Measurements from ENCODE around the gene CDH12. TPM values are rescaled to one million over a fixed set of nuclear protein-coding genes. Genes with fewer than 3 reads are reported as not detected.
"Not testable (repeated sequence)": the region's sequence is repeated elsewhere in the genome, so short reads cannot be mapped to it uniquely, and the experiment has no call there.

CDH12 gene
- polyA plus RNA-seq, 4 donors: 2.6 TPM; not detected in 3

GRCh38 chr5:22156953-22157352 lies 696.2 kb downstream of the CDH12 start:
- not testable (repeated sequence) for H3K27me3 ChIP-seq (ENCODE audit: control insufficient read depth in 3 of 3, insufficient read depth in 3 of 3, low read length in 3 of 3); DNase-seq; H3K27ac ChIP-seq (ENCODE audit: low read depth in 1 of 3, low read length in 2 of 3); H3K4me1 ChIP-seq (ENCODE audit: control insufficient read depth in 3 of 3, insufficient read depth in 2 of 3, low read depth in 1 of 3, low read length in 2 of 3); FAIRE-seq; H3K9me3 ChIP-seq (ENCODE audit: control insufficient read depth in 2 of 2, insufficient read depth in 1 of 2, low read depth in 1 of 2, low read length in 1 of 2); H3K4me3 ChIP-seq (ENCODE audit: low read depth in 1 of 3, low read length in 3 of 3); H3K36me3 ChIP-seq (ENCODE audit: control insufficient read depth in 3 of 3, insufficient read depth in 2 of 3, low read depth in 1 of 3, low read length in 3 of 3)
- WGBS, 3 donors: no CpG with 5 or more reads among the region's 1 CpG

GRCh38 chr5:22154779-22155178 lies 698.4 kb downstream of the CDH12 start:
- FAIRE-seq; H3K4me1 ChIP-seq (ENCODE audit: control insufficient read depth in 3 of 3, insufficient read depth in 2 of 3, low read depth in 1 of 3, low read length in 2 of 3); H3K27ac ChIP-seq (ENCODE audit: low read depth in 1 of 3, low read length in 2 of 3); DNase-seq; H3K27me3 ChIP-seq (ENCODE audit: control insufficient read depth in 3 of 3, insufficient read depth in 3 of 3, low read length in 3 of 3); H3K36me3 ChIP-seq (ENCODE audit: control insufficient read depth in 3 of 3, insufficient read depth in 2 of 3, low read depth in 1 of 3, low read length in 3 of 3); H3K9me3 ChIP-seq (ENCODE audit: control insufficient read depth in 2 of 2, insufficient read depth in 1 of 2, low read depth in 1 of 2, low read length in 1 of 2); H3K4me3 ChIP-seq (ENCODE audit: low read depth in 1 of 3, low read length in 3 of 3): not testable (repeated sequence)
- WGBS, 3 donors: 40 to 55% (median 42%) methylated on average over 2 of the region's 2 CpGs

GRCh38 chr5:22151801-22152200 lies 701.3 kb downstream of the CDH12 start:
- not testable (repeated sequence) for H3K9me3 ChIP-seq (ENCODE audit: control insufficient read depth in 2 of 2, insufficient read depth in 1 of 2, low read depth in 1 of 2, low read length in 1 of 2); FAIRE-seq; H3K36me3 ChIP-seq (ENCODE audit: control insufficient read depth in 3 of 3, insufficient read depth in 2 of 3, low read depth in 1 of 3, low read length in 3 of 3); DNase-seq; H3K27ac ChIP-seq (ENCODE audit: low read depth in 1 of 3, low read length in 2 of 3); H3K4me3 ChIP-seq (ENCODE audit: low read depth in 1 of 3, low read length in 3 of 3); H3K27me3 ChIP-seq (ENCODE audit: control insufficient read depth in 3 of 3, insufficient read depth in 3 of 3, low read length in 3 of 3); H3K4me1 ChIP-seq (ENCODE audit: control insufficient read depth in 3 of 3, insufficient read depth in 2 of 3, low read depth in 1 of 3, low read length in 2 of 3)
- 31 to 52% (median 41%) methylated on average over 9 of the region's 9 CpGs for WGBS, 3 donors

DNA sequence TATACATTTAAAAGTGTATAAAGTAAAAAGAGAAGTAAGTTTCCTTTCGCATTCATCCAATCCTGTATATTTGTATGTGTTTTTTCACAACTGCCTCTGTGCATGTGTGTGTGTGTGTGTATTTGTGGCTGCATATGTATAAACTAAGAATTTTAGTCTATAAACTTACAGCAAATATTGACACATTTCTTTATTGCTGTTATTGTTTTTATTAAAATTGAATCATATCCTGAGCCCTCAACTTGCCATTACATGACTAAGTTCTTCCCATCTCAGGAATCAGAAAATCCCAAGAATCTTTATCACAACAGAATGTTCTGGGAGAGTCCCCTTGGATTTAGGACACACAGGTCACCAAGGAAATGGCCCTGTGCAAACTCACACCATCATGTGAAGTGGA lies 712.7 kb downstream of the CDH12 start:
- not testable (repeated sequence) for DNase-seq
- WGBS, 3 donors: 70 to 91% (median 89%) methylated on average over 1 of the region's 1 CpG

DNA sequence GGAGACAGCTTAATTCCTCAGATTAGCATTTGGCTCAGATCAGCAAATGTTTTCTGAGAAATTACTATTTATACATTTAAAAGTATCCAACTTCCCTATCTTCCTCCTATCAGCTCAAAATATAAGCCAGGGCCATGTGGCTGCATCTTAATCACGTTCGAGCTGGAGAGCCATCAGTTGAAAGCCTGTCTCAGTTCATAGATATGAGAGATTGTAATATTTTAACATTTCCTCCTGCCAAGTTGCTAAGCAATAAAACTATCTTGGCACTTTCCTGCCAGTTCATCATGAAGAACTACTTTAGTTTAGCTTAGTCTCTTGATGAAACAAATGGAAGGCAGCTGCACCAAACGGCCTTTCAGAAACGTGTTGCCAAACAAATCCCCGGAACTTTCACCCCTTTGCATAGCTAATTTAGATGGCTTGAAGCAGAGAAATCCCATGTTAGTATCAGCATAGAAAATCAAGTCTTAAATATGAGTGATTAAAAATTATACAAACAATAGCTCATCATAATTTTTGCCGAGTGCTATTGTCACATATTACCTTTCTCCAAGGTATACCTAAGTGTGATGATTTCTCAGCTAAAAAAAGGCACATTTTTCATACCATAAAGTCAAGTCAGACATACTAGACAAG lies 713.4 kb downstream of the CDH12 start:
- H3K4me3 ChIP-seq (ENCODE audit: low read depth in 1 of 3, low read length in 3 of 3); H3K4me1 ChIP-seq (ENCODE audit: control insufficient read depth in 3 of 3, insufficient read depth in 2 of 3, low read depth in 1 of 3, low read length in 2 of 3); H3K9me3 ChIP-seq (ENCODE audit: control insufficient read depth in 2 of 2, insufficient read depth in 1 of 2, low read depth in 1 of 2, low read length in 1 of 2); DNase-seq; H3K27ac ChIP-seq (ENCODE audit: low read depth in 1 of 3, low read length in 2 of 3); H3K36me3 ChIP-seq (ENCODE audit: control insufficient read depth in 3 of 3, insufficient read depth in 2 of 3, low read depth in 1 of 3, low read length in 3 of 3); FAIRE-seq; H3K27me3 ChIP-seq (ENCODE audit: control insufficient read depth in 3 of 3, insufficient read depth in 3 of 3, low read length in 3 of 3): not testable (repeated sequence)
- WGBS, 3 donors: 31 to 44% (median 36%) methylated on average over 6 of the region's 6 CpGs

More for the DNA sequence above, 712.7 kb downstream of the CDH12 start:
- H3K9me3 ChIP-seq (ENCODE audit: control insufficient read depth in 2 of 2, insufficient read depth in 1 of 2, low read depth in 1 of 2, low read length in 1 of 2); H3K36me3 ChIP-seq (ENCODE audit: control insufficient read depth in 3 of 3, insufficient read depth in 2 of 3, low read depth in 1 of 3, low read length in 3 of 3); H3K4me3 ChIP-seq (ENCODE audit: low read depth in 1 of 3, low read length in 3 of 3); H3K4me1 ChIP-seq (ENCODE audit: control insufficient read depth in 3 of 3, insufficient read depth in 2 of 3, low read depth in 1 of 3, low read length in 2 of 3); H3K27me3 ChIP-seq (ENCODE audit: control insufficient read depth in 3 of 3, insufficient read depth in 3 of 3, low read length in 3 of 3); H3K27ac ChIP-seq (ENCODE audit: low read depth in 1 of 3, low read length in 2 of 3); FAIRE-seq: not testable (repeated sequence)

DNA sequence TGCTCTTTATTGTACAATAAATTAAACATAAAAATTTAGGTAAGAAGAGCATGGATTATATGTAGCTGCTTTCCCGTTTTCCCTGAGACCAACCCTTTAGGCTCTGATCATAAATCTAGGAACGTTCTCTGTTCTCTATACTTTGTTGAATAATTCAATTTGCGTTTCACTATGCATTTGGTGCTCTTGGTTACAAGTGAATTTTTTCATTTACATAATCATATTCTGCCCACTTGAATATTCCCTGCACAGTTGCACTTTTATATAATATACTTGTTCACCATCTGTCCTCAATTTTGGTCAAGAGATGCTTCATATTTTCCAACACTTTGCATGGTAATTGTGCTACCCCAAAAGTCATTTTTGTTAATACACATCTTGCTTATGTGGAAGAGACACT lies 741.8 kb downstream of the CDH12 start:
- 78 to 84% (median 84%) methylated on average over 3 of the region's 3 CpGs for WGBS, 3 donors
- H3K4me3 ChIP-seq (ENCODE audit: low read depth in 1 of 3, low read length in 3 of 3): no peak overlapping the region
- no peak overlapping the region for H3K27ac ChIP-seq (ENCODE audit: low read depth in 1 of 3, low read length in 2 of 3)
- no peaks in the 10 kb centered on the region for H3K9me3 ChIP-seq (ENCODE audit: control insufficient read depth in 2 of 2, insufficient read depth in 1 of 2, low read depth in 1 of 2, low read length in 1 of 2)
- H3K27me3 ChIP-seq (ENCODE audit: control insufficient read depth in 3 of 3, insufficient read depth in 3 of 3, low read length in 3 of 3): no peaks in the 10 kb centered on the region
- FAIRE-seq (no peak), DNase-seq (no peak)
- no peaks in the 10 kb centered on the region for H3K36me3 ChIP-seq (ENCODE audit: control insufficient read depth in 3 of 3, insufficient read depth in 2 of 3, low read depth in 1 of 3, low read length in 3 of 3)
- H3K4me1 ChIP-seq (ENCODE audit: control insufficient read depth in 3 of 3, insufficient read depth in 2 of 3, low read depth in 1 of 3, low read length in 2 of 3): no peaks in the 10 kb centered on the region

DNA sequence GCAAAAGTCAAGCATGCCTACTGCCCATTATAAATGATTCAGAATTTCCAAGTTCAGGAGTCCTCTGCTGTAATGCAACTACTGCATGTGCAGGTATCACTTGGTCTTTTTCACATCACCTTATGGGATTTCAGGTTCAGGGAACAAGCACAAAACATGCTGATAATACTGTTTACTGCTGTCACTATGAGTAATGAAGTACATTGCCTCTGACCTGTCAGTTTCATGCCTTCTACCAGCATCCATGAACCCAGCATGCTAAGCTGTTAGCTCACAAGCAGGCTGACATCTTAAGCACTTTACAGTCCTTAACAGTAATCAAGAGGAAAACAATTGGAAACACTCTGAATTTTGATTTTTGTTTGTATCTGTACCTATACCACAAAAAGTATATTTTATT lies 743.8 kb downstream of the CDH12 start:
- FAIRE-seq (no peak), DNase-seq (no peak)
- Histone ChIP-seq H3K27ac (ENCODE audit: low read depth in 1 of 3, low read length in 2 of 3) (no peak overlapping the region), H3K4me3 (ENCODE audit: low read depth in 1 of 3, low read length in 3 of 3) (no peak overlapping the region), H3K36me3 (ENCODE audit: control insufficient read depth in 3 of 3, insufficient read depth in 2 of 3, low read depth in 1 of 3, low read length in 3 of 3) (no peaks in the 10 kb centered on the region), H3K27me3 (ENCODE audit: control insufficient read depth in 3 of 3, insufficient read depth in 3 of 3, low read length in 3 of 3) (no peaks in the 10 kb centered on the region), H3K4me1 (ENCODE audit: control insufficient read depth in 3 of 3, insufficient read depth in 2 of 3, low read depth in 1 of 3, low read length in 2 of 3) (no peaks in the 10 kb centered on the region), H3K9me3 (ENCODE audit: control insufficient read depth in 2 of 2, insufficient read depth in 1 of 2, low read depth in 1 of 2, low read length in 1 of 2) (no peaks in the 10 kb centered on the region)

DNA sequence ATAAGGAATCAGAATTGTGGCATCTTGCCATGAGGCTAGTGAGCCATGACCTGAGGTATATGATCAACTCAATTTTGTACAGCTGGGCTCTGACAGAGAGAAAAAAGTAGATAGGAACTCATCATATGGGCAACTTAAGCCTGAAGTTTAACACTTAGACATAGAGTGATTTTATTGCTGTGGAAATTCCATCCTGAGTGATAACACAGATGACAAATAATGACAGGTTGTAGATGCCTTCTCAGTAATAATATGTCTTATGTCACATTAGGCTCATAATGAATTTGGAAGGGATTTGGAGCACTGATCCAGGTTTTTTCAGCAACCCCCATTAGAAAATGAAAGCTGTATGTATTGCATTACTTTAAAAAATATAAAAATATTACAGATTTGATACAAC lies 744.6 kb downstream of the CDH12 start:
- no peaks in the 10 kb centered on the region for H3K36me3 ChIP-seq (ENCODE audit: control insufficient read depth in 3 of 3, insufficient read depth in 2 of 3, low read depth in 1 of 3, low read length in 3 of 3)
- DNase-seq (no peak), FAIRE-seq (no peak)
- H3K4me3 ChIP-seq (ENCODE audit: low read depth in 1 of 3, low read length in 3 of 3): no peak overlapping the region
- H3K27ac ChIP-seq (ENCODE audit: low read depth in 1 of 3, low read length in 2 of 3): no peak overlapping the region
- no peaks in the 10 kb centered on the region for H3K4me1 ChIP-seq (ENCODE audit: control insufficient read depth in 3 of 3, insufficient read depth in 2 of 3, low read depth in 1 of 3, low read length in 2 of 3)
- H3K9me3 ChIP-seq (ENCODE audit: control insufficient read depth in 2 of 2, insufficient read depth in 1 of 2, low read depth in 1 of 2, low read length in 1 of 2): no peaks in the 10 kb centered on the region
- H3K27me3 ChIP-seq (ENCODE audit: control insufficient read depth in 3 of 3, insufficient read depth in 3 of 3, low read length in 3 of 3): no peaks in the 10 kb centered on the region

- FAIRE-seq: no peak
- no peaks in the 10 kb centered on the region for H3K4me1 ChIP-seq (ENCODE audit: control insufficient read depth in 3 of 3, insufficient read depth in 2 of 3, low read depth in 1 of 3, low read length in 2 of 3)
- no peak overlapping the region for H3K4me3 ChIP-seq (ENCODE audit: low read depth in 1 of 3, low read length in 3 of 3)
- no peaks in the 10 kb centered on the region for H3K9me3 ChIP-seq (ENCODE audit: control insufficient read depth in 2 of 2, insufficient read depth in 1 of 2, low read depth in 1 of 2, low read length in 1 of 2)
- no peak for DNase-seq
- no peak overlapping the region for H3K27ac ChIP-seq (ENCODE audit: low read depth in 1 of 3, low read length in 2 of 3)
- H3K27me3 ChIP-seq (ENCODE audit: control insufficient read depth in 3 of 3, insufficient read depth in 3 of 3, low read length in 3 of 3): no peaks in the 10 kb centered on the region
- no peaks in the 10 kb centered on the region for H3K36me3 ChIP-seq (ENCODE audit: control insufficient read depth in 3 of 3, insufficient read depth in 2 of 3, low read depth in 1 of 3, low read length in 3 of 3)
- 56 to 69% (median 63%) methylated on average over 5 of the region's 5 CpGs for WGBS, 3 donors
Measured at GRCh38 chr5:22102823-22103359, 750.3 kb downstream of the CDH12 start.

All from small intestine (tissue), 7 donors.